ENCODE measurements around the gene BICD2. TPM values are rescaled to one million over a fixed set of nuclear protein-coding genes. Genes with fewer than 3 reads are reported as not detected.

BICD2 gene
- total RNA-seq, 2 donors from 2014 or later, result 22.2 to 48.3 TPM

- H3K27ac ChIP-seq, result no peak overlapping the region
- WGBS, result 73% methylated on average over 9 of the region's 9 CpGs
- H3K4me1 ChIP-seq (replicated peaks), result peaks cover 8% of the 10 kb centered on the region
- no peaks in the 10 kb centered on the region for H3K27me3 ChIP-seq (replicated peaks; ENCODE audit: insufficient read depth)
- no peak for DNase-seq (ENCODE audit: low spot score)
- TF ChIP-seq POLR2A (IDR thresholded peaks at IDR 0.05) (no peak), CTCF (IDR thresholded peaks at IDR 0.05) (no peak), POLR2AphosphoS5 (IDR thresholded peaks at IDR 0.05) (no peak)
- H3K36me3 ChIP-seq, result no peaks in the 10 kb centered on the region
- no peaks in the 10 kb centered on the region for H3K9me3 ChIP-seq
- intact Hi-C loops (cut with DNase I), result no loop called here
- H3K4me3 ChIP-seq, result no peak overlapping the region
These were observed 7.8 kb downstream of the BICD2 start for GRCh38 chr9:92756792-92757191.

GRCh38 chr9:92754091-92754745 lies 10.4 kb downstream of the BICD2 start:
- 73% methylated on average over 11 of the region's 11 CpGs for WGBS
- DNase-seq (ENCODE audit: low spot score), result no peak
- Histone ChIP-seq H3K9me3 (no peaks in the 10 kb centered on the region), H3K4me1 (replicated peaks) (peaks cover 4% of the 10 kb centered on the region), H3K27me3 (replicated peaks; ENCODE audit: insufficient read depth) (no peaks in the 10 kb centered on the region), H3K4me3 (no peak overlapping the region), H3K27ac (no peak overlapping the region), H3K36me3 (no peaks in the 10 kb centered on the region)
- intact Hi-C loops (cut with DNase I), result no loop called here
- no peak for TF ChIP-seq POLR2AphosphoS5 (IDR thresholded peaks at IDR 0.05)
- no peak for TF ChIP-seq CTCF (IDR thresholded peaks at IDR 0.05)
- TF ChIP-seq POLR2A (IDR thresholded peaks at IDR 0.05), result no peak

- H3K27ac ChIP-seq, result no peak overlapping the region
- intact Hi-C loops (cut with DNase I), result no loop called here
- TF ChIP-seq CTCF (IDR thresholded peaks at IDR 0.05), result no peak
- TF ChIP-seq POLR2A (IDR thresholded peaks at IDR 0.05), result no peak
- no peak for TF ChIP-seq POLR2AphosphoS5 (IDR thresholded peaks at IDR 0.05)
- H3K27me3 ChIP-seq (replicated peaks; ENCODE audit: insufficient read depth), result no peaks in the 10 kb centered on the region
- DNase-seq (ENCODE audit: low spot score), result no peak
- 86% methylated on average over 4 of the region's 4 CpGs for WGBS
- no peaks in the 10 kb centered on the region for H3K36me3 ChIP-seq
- H3K4me3 ChIP-seq, result no peak overlapping the region
- H3K9me3 ChIP-seq, result no peaks in the 10 kb centered on the region
- H3K4me1 ChIP-seq (replicated peaks), result peaks cover 6% of the 10 kb centered on the region
These were observed 11.7 kb downstream of the BICD2 start for GRCh38 chr9:92752812-92753404.

GRCh38 chr9:92749934-92750315 lies 14.7 kb downstream of the BICD2 start:
- WGBS, result 82% methylated on average over 6 of the region's 6 CpGs
- H3K9me3 ChIP-seq, result no peaks in the 10 kb centered on the region
- intact Hi-C loops (cut with DNase I), result no loop called here
- H3K27me3 ChIP-seq (replicated peaks; ENCODE audit: insufficient read depth), result no peaks in the 10 kb centered on the region
- TF ChIP-seq POLR2AphosphoS5 (IDR thresholded peaks at IDR 0.05), result no peak
- no peak overlapping the region for H3K4me3 ChIP-seq
- DNase-seq (ENCODE audit: low spot score), result no peak
- H3K4me1 ChIP-seq (replicated peaks), result peaks cover 2% of the 10 kb centered on the region
- no peak overlapping the region for H3K27ac ChIP-seq
- H3K36me3 ChIP-seq, result no peaks in the 10 kb centered on the region

- H3K36me3 ChIP-seq, result no peaks in the 10 kb centered on the region
- H3K9me3 ChIP-seq, result no peaks in the 10 kb centered on the region
- intact Hi-C loops (cut with DNase I), result no loop called here
- no peak overlapping the region for H3K4me3 ChIP-seq
- peaks cover 2% of the 10 kb centered on the region for H3K4me1 ChIP-seq (replicated peaks)
- no peak overlapping the region for H3K27ac ChIP-seq
- WGBS, result 55% methylated on average over 8 of the region's 12 CpGs
- H3K27me3 ChIP-seq (replicated peaks; ENCODE audit: insufficient read depth), result no peaks in the 10 kb centered on the region
- TF ChIP-seq CTCF (IDR thresholded peaks at IDR 0.05) (no peak), POLR2AphosphoS5 (IDR thresholded peaks at IDR 0.05) (no peak), POLR2A (IDR thresholded peaks at IDR 0.05) (no peak)
- no peak for DNase-seq (ENCODE audit: low spot score)
These were observed 15.3 kb downstream of the BICD2 start for GRCh38 chr9:92749071-92749933.

Data from prostate gland (tissue), 2 donors.